DMS153 (cell line): Measurements from ENCODE around the gene POT1.
"Not testable (repeated sequence)": the region's sequence is repeated elsewhere in the genome, so short reads cannot be mapped to it uniquely, and the experiment has no call there.

Source experiments
- DNase-seq: peaks from one replicate; lab custom pipeline; 2025; lab: John Stamatoyannopoulos, UW

POT1 gene, protein sequence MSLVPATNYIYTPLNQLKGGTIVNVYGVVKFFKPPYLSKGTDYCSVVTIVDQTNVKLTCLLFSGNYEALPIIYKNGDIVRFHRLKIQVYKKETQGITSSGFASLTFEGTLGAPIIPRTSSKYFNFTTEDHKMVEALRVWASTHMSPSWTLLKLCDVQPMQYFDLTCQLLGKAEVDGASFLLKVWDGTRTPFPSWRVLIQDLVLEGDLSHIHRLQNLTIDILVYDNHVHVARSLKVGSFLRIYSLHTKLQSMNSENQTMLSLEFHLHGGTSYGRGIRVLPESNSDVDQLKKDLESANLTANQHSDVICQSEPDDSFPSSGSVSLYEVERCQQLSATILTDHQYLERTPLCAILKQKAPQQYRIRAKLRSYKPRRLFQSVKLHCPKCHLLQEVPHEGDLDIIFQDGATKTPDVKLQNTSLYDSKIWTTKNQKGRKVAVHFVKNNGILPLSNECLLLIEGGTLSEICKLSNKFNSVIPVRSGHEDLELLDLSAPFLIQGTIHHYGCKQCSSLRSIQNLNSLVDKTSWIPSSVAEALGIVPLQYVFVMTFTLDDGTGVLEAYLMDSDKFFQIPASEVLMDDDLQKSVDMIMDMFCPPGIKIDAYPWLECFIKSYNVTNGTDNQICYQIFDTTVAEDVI

DNA sequence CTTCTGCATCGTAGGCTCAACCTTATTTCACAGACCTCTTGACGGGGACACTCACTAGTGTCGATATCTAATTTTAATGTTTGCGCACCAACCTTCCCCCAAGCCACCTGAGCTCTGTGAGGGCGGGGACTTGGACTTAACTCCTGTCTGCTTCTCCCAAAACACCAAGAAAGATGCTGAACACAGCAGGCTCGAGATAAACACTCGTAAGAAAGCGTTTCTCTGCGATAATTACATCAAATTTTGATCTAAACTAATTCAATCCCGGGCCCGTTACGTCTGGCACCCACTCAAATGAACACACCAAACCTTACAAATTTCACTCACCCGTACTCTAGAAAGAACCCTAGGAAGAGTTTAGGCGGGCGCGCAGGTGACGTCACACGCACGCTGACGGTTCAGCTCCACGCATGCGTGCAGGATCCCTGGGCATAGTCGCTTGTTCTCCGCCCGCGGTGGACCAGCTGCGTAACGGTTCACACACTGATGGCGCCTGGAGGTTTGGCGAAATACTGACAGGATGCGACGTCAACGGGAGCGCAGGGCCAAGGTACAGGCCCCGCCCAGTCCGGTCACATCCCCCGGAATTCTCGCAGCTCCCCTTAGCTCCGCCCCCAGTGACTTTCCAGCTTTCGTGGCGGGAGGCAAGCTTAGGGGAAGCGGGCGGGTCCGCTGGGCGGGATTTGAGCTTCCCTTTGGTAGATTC, at the start of gene POT1:
TSS of gene POT1 (minus strand) at position 359 of the 706 bp plus-strand sequence. CDS start 32,652 bp downstream, outside the sequence.
- peak; percentile 99 for DNase-seq

DNA sequence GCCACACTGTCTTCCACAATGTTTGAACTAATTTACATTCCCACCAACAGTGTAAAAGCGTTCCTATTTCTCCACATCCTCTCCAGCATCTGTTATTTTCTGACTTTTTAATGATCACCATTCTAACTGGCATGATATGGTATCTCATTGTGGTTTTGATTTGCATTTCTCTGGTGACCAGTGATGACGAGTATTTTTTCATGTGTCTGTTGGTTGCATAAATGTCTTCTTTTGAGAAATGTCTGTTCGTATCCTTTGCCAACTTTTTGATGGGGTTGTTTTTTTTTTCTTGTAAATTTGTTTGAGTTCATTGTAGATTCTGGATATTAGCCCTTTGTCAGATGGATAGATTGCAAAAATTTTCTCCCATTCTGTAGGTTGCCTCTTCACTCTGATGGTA, 45.5 kb upstream of the POT1 start:
- DNase-seq, result not testable (repeated sequence)

DNA sequence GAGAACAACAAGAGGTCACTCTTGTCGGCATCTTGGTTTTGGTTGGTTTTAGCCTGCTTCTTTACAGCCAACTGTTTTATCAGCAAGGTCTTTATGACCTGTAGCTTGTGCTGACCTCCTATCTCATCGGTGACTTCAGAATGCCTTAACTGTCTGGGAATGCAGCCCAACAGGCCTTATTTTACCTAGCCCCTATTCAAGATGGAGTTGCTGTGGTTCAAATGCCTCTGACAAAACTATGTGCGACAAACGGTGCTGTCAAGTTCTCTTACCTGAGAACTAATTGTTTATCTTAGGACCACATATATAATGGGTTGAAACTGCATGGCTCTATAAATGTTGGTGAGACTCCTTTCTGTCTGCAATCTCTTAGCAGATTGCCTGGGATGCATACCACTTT, 35.9 kb upstream of the POT1 start:
- DNase-seq, result no peak

DNA sequence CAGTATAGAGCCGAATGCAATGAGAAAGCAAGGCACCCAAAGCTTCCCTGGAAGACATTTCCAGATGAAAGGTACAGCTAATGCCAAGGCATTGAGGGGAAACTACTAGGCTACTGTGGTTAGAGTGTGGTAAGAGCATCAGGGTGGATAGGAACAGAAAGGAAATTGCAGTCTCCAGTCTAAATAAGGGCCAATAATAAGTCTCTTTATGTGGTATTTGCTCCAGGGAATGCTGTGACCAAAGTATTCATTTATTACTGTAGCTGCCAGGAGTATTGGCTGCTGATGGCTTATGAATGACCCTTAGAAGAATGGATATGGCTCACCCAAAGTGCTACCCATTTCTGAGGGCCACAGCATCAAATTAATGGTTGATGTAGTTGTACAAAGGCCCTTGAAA, 30.1 kb upstream of the POT1 start:
- no peak for DNase-seq

DNA sequence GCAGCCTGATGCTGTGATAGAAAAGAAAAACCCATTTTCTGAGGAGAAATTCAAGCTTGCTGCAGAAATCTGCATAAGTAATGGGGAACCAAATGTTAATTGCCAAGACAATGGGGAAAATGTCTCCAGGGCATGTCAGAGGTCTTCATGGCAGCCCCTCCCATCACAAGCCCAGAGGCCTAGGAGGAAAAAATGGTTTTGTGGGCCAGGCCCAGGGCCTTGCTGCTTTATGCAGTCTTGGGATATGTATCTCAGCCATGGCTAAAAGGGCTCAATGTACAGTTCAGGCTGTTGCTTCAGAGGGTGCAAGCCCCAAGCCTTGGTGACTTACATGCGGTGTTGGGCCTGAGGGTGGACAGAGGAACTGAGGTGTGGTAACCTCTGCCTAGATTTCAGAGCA, 28.3 kb upstream of the POT1 start:
- not testable (repeated sequence) for DNase-seq

DNA sequence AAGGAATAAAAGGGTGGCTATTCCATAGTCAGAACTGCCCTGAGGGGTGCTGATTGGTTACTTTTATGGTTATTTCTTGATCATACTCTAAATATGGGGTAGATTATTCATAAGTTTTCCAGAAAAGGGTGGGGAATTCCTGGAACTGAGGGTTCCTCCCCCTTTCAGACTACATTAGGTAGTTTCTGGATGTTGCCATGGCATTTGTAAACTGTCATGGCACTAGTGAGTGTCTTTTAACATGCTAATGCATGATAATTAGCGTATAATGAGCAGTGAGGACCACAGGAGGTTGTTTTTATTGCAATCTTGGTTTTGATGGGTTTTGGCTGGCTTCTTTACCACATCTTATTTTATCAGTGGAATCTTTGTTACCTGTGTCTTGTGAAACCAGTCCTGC, 26.5 kb upstream of the POT1 start:
- no peak for DNase-seq

DNA sequence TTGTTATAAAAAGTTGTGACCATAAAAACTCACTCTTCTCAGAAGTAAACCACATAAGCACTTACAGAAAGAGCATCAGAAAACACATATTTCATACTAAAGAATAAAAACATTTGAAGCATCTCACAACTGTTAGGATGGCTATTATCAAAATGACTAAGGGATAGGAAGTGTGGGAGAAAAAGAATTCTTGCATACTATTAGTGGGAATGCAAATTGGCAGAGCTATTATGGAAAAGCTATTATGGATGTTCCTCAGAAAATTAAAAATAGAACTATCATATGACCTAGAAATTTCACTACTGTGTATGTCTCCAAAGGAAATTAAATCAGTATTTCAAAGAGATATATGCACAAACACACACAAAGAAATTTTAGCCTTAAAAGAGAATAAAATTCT, 25.2 kb upstream of the POT1 start:
- DNase-seq, result no peak

DNA sequence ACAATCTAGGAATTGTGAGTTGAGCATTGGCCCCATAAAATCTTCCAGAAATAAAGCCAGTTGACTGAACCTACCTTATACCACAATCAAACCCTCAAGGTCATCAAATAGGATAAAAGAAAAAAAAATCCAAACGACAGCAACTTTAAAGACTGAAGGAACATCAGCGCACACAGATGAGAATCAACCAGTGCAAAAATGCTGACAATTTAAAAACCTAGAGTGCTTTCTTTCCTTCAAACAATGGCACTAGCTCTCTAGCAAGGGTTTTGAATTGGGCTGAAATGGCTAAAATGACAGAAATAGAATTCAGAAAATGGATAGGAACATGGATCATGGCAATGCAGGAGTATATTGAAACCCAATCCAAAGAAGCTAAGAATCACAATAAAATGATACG, 16.1 kb upstream of the POT1 start:
- no peak for DNase-seq

DNA sequence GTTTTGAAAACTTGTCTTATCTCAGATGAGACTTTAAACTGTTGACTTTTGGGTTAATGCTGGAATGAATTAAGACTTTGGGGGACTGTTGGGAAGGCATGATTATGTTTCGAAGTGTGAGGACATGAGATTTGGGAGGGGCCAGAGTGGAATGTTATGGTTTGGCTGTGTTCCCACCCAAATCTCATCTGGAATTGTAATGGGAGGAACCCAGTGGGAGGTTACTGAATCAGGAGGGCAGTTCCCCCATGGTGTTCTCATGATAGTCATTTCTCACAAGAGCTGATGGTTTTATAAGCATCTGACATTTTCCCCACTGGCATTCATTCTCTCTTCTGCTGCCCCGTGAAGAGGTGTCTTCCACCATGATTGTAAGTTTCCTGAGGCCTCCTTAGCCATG, 13.8 kb upstream of the POT1 start:
- DNase-seq, result no peak

DNA sequence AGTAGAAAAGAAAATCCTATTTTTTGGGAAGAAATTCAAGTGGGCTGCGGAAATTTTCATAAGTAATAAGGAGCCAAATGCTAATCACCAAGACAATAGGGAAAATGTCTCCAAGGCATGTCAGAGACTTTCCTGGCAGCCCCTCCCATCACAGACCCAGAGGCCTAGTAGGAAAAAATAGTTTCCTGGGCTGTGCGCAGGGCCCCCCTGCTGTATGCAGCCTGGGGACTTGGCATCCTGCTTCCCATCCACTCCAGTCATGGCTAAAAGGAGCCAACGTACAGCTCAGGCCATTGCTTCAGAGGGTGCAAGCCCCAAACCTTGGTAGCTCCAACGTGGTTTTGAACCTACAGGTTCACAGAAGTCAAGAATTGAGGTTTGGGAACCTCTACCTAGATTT, 12.8 kb upstream of the POT1 start:
- DNase-seq, result no peak

DNA sequence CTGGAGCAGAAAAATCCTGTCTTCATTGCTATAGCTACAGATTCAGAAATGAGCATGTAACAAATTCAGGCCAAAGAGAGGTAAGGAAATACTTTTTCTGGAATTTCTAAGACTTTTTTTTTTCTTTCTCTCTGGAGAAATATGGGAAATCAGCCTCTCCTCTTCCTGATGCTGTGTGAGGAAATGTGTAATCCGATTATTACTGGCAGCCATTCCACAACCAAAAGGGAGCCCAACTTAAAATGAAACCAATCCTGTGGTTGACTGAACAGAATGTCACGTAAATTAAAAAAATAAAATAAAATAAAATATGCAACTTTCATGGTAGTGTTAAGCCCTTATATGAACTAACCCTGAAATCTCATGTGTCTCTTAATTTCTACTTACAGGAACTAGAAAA, 10.7 kb upstream of the POT1 start:
- DNase-seq, result no peak

DNA sequence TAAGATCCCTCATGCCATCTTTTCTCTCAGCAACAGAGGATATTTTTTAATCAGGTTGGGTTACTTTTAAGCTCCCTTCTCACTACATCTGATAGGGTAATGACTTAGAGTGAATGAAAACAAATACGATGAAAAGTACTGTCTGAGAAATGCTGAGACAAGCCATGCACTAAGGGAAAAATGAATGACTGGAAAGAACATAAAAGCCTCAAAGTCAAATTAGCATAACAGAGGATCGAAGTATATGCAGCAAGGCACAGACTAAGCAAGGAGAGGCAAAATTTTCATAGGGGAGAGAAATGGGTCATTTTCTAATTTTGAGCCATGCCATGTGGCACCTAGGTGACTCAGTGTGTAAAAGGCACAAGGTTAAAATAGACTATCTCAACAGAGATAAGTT, 8.5 kb upstream of the POT1 start:
- no peak for DNase-seq

DNA sequence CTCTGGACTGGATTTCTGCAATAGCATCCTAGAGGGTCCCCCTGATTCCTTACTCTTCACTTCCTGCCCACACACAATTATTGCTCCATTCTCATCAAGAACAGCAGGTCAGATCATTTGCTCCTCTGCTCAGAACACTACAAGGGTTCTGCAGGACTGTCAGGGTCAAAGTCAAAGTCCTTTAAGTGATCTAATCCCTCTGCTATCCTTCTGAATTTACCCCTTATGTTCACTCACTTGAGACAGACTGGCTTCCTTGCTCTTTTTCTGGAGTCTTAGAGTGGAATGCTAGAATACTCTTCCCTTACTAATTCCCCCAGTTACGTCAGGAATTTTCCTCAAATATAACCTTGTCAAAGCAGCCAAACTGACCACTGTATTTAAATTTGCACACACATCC, 7.5 kb upstream of the POT1 start:
- no peak for DNase-seq

DNA sequence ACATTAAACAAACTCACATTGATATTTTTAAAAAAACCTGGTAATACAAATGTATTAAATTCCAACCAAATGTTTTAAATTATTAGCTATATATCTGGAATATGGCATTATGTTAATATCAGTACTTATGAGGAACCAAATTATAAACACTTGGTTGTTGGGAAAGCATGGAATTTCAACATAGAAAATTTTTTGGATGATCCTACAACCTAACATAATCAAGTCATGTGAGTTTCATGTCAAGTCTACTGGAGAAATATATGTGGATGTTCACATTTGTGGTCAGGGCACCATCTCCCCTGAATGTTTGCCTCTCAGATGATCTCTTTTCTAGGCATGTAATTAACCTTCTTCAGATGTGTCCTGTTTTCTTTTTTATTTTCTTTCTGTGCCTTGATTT, 5.2 kb upstream of the POT1 start:
- DNase-seq, result no peak

DNA sequence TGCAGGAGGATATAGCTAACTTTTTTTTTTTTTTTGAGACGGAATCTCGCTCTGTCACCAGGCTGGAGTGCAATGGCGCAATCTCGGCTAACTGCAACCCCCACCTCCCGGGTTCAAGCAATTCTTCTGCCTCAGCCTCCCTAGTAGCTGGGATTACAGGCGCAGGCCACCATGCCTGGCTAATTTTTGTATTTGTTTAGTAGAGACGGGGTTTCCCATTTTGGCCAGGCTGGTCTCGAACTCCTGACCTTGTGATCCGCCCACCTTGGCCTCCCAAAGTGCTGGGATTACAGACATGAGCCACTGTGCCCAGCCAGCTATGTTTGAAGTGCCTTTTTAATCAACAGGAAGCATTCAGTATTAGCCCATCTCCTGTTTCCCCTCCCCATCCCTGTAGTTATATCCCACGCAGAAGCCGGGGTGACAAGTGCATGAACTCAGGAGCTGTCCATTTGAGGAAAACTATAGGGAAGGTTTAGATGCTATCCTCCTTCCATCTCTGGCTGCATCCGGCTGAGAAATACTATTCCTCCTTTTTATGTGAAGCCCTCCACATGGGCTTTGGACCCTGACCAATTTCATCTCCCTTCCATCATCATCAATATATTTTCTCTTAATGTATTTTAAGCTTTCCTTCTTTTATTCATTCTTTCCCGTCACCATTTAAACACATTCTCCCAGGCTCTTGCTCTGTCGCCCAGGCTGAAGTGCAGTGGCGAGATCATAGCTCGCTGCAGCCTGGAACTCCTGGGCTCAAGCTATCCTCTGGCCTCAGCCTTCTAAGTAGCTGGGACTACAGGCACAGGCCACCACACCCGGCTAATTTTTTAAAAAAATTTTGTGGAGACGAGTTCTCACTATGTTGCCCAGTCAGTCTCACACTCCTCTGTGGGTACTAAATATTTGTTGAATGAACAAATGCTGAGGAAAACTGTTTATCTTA, 1.3 kb upstream of the POT1 start:
- no peak for DNase-seq

DNA sequence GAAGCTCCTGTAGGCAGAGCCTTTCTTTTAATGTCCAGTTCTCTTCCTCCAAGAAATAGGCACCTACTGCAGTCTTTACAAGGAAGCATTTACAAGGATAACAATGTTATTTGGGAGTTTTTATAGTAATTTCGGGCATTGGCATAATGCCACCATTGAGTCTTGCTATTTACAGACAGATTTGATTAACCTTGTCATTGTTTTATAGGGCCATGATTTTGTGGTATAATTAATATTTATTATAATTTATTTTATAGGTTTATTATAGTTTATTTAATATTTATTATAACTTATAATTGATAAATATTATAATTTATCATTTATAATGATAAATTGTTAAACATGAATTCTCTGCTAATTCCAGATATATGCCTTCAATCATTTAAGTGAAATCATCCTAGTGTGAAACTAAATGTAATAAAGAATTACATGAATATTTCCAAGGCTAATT, 573 bp upstream of the POT1 start:
- DNase-seq, result no peak

DNA sequence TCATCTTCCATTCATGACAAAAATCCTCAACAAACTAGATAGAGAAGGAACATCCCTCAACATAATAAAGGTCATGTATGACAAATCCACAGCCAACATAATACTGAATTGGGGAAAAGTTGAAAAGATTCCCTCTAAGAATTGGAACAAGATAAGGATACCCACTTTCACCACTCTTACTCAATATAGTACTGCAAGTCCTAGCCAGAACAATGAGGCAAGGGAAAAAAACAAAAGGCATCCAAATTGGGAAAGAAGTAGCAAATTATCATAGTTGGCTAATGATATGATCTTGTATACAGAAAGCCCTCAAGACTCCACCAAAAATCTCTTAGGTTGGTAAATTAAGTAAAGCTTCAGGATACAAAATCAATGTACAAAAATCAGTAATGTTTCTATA, 4.7 kb downstream of the POT1 start:
- DNase-seq, result no peak

DNA sequence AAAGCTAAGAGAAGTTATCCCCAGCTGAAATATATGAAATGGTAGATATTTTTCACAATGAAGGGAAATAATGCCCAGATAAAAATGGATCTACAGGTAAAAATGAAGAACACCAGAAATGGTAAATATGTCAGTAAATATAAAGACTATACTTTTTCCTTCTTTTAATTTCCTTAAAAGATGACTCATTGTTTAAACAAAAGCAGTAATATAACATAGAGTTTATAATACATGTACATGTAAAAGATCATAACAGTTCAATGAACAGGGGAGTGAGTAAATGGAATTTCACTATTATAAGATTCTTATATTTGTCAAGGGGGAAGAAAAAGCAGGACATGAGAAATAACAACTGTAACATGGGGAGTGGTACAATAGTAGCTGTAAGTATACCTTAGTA, 7.4 kb downstream of the POT1 start:
- no peak for DNase-seq

DNA sequence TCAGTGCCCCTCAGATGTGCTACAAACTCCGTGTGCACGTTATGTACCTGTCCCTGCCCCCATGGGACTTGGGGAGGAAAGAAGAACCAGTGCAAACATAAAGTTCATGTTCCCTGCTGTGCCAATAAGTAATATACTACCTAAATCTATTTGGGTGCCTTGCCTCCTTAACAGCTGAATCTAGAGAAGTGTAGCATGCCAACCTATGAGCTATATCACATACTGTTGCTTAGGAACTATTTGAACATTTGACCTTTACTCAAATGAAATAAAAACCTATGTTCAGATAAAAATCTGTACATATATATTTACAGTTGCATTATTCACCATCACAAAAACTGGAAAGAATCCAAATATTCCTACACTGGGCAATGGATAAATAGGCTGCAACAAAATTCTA, 9.8 kb downstream of the POT1 start:
- no peak for DNase-seq

DNA sequence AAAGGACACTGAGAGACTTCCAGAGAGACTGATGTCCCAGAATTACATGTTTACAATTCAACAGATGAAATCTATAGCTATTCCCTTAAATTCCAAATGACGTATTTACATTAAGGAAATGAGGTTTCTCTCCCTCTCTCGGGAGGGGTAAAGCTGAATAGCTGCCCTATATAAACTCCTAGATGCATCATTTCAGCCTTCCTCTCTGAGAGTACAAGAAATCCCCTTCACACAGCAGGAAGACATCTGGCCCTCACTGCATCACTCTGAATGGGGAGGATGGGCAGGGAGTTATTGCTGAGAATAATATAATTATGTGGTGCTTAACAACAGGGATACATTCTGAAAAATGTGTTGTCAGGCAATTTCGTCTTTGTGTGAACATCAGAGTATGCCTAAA, 11.0 kb downstream of the POT1 start:
- DNase-seq, result no peak

DNA sequence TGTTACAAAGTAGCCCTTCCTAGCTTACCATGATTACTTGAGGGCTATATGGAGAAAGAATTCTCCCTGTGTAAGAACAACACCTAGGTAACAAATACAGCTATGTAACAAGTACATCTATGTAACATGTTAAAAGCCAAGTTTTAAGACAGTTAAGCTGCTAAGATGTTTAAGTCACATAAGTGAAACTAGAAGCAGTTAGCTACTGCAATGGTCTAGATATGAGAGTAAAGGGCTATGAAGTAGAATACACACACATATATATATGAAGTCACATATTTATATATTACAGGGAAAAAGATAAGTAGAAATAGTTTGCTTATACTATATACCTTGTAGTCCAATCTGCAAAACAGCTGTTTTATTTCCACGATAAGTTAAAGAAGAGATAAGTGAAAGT, 14.4 kb downstream of the POT1 start:
- DNase-seq, result no peak

DNA sequence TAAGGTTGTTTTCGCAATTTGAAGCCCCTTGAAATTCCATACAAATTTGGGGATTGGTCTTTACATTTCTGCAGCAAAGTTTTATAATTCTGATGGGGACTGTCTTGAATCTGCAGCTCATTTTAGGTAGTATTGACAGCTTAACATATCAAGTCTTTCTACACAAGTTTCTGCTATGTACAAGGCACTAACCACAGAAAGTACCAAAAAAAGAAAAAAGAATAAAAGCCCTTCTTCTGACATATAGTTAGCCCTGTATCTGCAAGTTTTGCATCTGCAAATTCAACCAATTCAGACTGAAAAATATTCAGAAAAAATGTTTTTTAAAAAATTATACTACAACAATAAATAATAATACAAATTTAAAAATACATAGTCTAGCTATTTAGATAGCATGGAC, 15.3 kb downstream of the POT1 start:
- no peak for DNase-seq
